GM19438 (cell line): ENCODE results near the gene SLC40A1.
"Not testable (repeated sequence)": the region's sequence is repeated elsewhere in the genome, so short reads cannot be mapped to it uniquely, and the experiment has no call there.

Source experiments
- ATAC-seq: cut with Tn5 transposase; IDR thresholded peaks from one replicate; pipeline ENCODE4 v1.9.1; 2021; ENCODE audit warnings: low read depth; ENCODE audit not compliant: unreplicated experiment

Gene SLC40A1

GRCh38 chr2:189580658-189581353 lies at the start of gene SLC40A1:
SLC40A1 (minus strand) TSS chr2:189580786; CDS start chr2:189580460, 326 bp downstream.
- ATAC-seq = peak; percentile 66

- ATAC-seq = no peak
Observed at GRCh38 chr2:189629531-189630453, 49.2 kb upstream of the SLC40A1 start.

DNA sequence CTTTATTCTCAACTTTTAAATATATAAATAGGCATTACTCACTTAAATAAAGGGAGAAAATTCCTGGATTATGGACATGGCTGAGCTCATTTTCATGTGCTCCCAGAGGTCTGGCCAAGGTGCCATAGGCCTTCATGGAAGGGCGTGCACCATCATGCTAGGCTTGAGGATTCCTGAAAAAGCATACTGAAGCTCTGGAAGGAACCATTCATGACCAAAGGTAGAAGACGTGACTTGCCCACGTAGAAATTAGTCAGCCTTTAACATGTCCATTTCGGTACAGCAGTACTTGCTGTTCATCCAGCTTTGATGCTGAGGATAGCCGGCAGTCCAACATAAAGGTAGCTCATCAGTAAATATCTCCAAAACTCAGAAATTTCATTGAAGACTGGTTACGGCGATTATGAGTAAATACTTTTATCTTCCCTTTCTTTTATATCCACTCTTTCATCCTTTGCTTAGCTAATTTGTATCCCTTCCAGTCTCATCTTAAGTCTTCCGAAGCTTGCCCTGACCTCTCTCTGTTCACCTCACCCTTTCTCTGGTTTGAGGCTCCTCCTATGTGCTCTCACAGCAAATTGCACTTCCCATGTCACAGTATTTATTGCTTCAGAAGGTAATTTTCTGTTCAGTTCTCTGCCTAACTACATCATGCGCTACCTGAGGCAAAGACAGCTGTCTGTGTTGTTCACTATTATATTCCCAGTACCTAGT lies 48.4 kb upstream of the SLC40A1 start:
- ATAC-seq = no peak

- ATAC-seq = no peak
Observed at GRCh38 chr2:189627789-189628188, 47.2 kb upstream of the SLC40A1 start.

- no peak for ATAC-seq
Observed at GRCh38 chr2:189625636-189626035, 45.0 kb upstream of the SLC40A1 start.

DNA sequence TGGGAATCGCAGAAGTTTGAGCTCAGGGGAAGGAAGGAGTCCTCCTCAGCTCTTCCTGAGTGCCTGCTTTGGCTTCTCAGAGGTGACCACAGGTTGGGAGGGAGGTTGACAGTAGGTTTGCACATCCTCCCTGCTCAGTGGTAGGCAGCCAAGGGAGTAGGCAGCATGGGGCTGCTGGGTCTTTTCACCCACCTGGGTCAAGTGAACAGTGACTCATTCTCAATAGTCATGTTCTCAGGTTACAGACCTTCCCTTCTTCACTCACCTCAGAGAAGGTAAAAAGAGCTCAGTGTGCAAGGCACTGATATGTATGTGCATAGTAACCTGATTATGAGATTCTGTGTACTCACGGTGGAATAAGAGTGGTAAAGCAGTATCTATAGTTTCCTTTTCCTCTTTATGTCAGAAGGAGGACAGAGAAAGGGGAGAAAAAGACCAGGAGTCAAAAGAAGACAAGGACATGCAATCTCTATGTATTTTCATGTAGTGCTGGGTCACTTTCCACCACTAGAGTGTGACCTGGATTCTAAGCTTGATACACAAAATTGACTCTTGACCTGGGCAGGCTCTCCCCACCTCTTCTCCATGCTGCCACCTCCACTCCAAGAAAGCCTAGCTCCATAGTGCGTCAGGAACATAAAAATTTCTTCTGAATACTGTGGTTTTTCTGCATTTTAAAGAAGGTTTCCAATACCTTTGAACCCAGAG lies 44.2 kb upstream of the SLC40A1 start:
- ATAC-seq = no peak

DNA sequence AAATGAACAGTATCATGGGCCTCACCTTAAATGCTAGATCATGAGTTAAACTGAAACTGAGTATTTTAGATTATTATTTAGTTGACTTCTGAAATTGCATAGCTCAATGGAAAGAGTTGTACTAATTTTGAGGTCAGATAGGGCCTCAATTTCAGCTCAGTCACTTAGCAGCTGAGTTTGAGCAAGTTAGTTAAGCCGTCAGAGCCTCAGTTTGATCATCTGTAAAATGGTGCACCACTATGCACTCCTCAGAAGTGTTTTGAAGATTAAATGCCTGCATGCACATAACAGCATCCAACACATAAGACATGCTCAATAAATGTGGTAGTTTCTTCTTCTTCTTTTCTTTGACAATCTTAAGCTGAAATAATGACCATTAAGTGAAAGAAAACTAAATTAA lies 42.5 kb upstream of the SLC40A1 start:
- no peak for ATAC-seq

- no peak for ATAC-seq
Observed at GRCh38 chr2:189621781-189622180, 41.2 kb upstream of the SLC40A1 start.

DNA sequence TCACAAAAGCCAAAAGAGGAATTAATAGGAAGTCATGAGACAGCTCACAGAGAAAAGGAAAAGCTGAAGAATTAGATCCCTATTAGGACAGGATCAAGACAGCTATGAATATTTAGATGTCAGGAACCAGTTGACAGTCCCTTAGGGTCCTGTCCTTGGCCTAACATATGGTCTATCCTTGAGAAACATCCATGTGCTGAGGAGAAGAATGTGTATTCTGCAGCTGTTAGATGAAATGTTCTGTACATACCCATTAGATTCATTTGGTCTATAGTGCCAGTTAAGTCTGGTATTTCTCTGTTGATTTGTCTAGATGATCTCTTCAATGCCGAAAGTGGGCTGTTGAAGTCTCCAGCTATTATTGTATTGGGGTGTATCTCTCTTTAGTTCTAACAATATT lies 37.6 kb upstream of the SLC40A1 start:
- no peak for ATAC-seq

GRCh38 chr2:189614585-189614984 lies 34.0 kb upstream of the SLC40A1 start:
- no peak for ATAC-seq

- ATAC-seq = no peak
Observed at GRCh38 chr2:189613650-189614420, 33.2 kb upstream of the SLC40A1 start.

DNA sequence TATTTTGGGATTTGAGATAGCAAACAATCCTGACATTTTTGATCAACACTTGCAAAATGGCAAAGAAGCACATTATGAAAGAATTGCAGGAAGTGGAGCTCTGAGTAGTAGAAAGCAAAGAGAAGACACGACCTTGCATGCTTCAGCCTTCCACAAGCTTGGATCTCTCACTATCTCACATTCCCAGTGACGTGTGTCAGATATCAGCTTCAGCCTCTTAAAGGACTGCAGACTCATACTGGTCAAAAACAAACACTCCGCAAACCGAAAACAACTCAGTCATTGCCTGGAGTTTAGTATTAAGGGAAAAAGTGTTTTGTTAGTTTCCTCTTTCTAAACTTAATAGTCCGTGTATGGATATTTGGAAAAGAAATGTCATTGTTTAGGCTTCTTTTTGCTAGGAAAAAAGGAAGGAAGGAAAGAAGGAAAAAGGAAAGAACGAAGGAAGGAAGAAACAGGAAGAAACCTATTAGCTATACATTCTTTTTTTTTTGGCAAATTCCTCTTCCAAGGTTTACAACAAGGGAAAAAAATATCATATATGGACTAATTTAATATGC lies 32.6 kb upstream of the SLC40A1 start:
- ATAC-seq = no peak

DNA sequence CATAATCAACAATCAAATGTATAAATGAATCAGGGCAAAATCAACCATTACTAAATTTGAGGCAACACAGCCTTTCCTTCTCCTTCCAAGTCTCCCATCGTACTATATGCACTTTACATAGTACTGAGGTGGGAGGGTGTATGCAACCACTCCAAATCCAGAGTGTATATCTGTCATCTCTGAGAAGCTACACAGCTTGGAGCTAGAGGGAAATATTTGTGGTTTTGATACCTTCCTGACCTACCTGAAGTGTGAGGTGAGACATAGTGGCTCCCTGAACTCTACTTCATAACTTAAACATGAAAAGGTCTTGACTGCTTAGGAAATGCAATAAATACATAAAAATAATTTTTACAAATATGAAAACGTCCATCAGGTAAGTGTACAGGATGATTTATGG lies 30.1 kb upstream of the SLC40A1 start:
- ATAC-seq = no peak

DNA sequence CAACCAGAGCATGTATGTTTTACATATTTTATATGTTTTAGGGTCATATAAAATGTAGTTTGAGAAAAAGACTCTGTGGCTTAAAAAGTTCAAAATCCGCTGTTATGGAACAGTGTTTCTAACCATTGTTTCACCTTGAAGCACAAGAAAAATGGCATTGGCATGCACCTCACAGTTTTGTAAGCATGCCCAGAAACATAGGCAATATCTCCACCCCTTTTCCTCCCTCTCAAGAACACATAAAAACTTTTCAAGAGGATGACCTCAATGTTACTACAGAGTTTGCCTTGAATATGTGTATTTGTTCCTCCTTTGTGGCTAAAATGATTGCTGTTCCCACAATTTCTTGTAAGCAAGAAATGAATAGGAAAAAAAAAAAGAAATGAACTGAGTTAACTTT lies 29.3 kb upstream of the SLC40A1 start:
- no peak for ATAC-seq

DNA sequence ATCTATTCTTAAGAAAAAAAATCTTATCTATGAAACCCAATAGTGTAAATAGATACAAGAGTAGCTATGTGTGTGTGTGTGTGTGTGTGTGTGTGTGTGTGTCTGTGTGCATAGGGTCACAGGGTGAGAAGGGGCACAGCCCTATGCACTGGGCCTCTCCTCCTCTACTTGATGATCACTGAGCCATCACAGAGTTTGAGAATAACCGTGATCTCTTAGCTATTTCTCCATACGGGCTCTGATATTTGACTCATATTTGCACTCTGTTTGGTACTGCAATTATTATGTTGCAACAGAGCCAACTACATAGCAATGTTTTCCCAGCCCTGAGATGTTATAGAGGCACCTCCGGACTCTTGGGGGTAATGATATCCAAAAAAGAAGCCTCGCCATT lies 28.8 kb upstream of the SLC40A1 start:
- no peak for ATAC-seq

DNA sequence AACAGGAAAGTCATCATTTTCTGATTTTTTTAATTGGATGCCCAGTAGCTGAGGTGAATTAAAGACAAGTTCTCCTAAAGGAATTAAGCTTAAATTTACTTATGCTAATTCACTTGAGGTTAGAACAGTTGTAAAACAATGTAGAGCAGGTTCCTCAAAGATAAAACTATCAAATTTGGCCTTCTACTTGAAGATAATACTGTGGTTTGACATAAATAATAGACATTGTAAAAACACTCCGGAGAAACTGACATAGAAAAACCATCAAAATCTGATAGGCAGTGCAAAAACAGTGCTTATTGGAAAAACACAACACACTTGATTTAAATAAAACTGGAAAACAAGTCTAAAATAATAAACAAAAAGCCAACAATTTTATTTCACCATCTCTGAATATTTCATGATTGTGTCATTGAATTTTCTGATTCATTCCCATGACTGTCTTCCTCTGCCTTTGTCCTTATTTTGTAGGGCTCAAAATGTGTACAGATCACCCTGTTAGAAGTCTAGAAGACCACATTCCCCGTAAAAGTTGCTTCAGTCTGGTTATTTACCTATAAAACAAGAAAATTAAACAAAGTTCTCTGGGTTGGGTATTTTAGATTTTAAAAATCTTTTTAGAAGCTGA lies 28.3 kb upstream of the SLC40A1 start:
- ATAC-seq = no peak

GRCh38 chr2:189608170-189608569 lies 27.6 kb upstream of the SLC40A1 start:
- no peak for ATAC-seq

DNA sequence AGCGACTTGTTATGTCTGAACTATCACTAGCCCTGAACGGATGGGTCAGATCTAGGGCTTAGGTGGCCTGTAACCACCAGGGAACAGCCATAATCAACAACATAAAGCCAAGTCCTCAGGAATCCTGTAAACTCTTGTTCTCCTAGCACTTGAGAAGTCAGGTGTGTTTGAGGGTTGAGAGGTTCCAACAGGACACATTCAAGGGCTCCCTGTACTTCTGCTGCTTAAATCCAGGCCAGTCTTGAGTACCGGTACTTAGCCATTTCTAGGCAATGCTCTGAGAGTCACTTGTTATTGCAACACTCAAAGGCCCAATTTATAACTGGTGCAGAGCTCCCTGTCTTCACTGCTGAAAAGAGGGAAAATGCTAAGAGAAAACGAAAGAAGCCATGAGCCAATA lies 21.6 kb upstream of the SLC40A1 start:
- no peak for ATAC-seq

GRCh38 chr2:189601652-189602051 lies 21.1 kb upstream of the SLC40A1 start:
- ATAC-seq = not testable (repeated sequence)
